HPDE6-E6E7 (cell line): ENCODE results near the gene CHD5.
"Not testable (repeated sequence)": the region's sequence is repeated elsewhere in the genome, so short reads cannot be mapped to it uniquely, and the experiment has no call there.

Source experiments
- DNase-seq: peaks from one replicate; pipeline ENCODE4 v3.0.0; 2011; ENCODE audit warnings: missing footprints; ENCODE audit errors: extremely low spot score

The CHD5 gene

GRCh38 chr1:6086358-6086757 is 93.8 kb downstream of the CHD5 start:
- no peak for DNase-seq

- no peak for DNase-seq
Observed at GRCh38 chr1:6085666-6086065, 94.5 kb downstream of the CHD5 start.

- DNase-seq = no peak
Observed at GRCh38 chr1:6084781-6085495, 95.2 kb downstream of the CHD5 start.

DNA sequence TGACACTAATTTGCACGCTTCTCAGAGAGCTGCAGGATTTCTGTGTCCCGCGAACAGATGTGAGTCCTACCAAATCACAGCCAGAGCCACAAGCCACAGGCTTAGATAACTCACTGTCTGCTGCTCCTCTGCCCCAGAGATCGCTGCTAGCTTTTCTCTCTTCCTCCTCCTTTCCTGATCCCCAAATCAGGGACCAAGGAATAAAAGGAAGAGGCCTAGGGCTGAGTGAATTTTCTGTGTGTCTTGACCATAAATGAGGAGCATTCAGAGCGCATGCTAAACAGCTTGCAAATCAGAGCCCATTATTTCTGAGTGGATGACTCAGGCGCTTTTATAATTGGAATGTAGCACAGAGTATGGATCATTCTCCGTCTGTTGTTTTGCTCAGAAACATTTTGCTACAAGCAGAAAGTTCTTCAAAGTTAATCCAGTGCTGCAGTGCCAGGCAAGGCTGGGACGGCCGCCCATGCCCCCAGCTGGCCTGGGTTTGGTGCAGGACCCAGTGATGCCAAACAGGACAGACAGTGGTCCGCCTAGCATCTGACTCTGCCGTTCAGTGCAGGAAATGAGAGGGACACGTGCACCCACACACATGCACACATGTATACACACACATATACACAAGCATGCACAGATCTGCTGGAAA is 96.2 kb downstream of the CHD5 start:
- DNase-seq = no peak

DNA sequence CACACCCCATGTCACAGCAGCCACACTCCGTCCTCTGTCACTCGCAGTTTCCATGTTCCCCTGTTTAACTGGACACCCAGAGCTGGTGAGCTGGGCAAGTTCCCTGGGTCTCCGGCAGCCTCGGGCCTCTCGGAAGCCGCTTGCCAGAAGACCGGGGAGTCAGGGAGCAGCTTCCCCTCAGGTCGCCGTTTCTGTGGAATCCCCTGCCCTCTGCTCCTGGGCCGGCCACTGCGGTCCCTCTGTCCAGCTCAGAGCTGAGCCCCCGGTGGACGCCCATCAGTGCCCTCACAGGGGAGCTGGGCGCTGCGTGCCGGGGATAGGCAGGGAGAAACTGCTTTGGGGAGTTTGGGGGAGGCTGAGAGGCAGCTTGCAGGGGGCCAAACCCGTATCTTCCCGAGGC is 96.7 kb downstream of the CHD5 start:
- no peak for DNase-seq

- no peak for DNase-seq
Observed at GRCh38 chr1:6082430-6082971, 97.6 kb downstream of the CHD5 start.

DNA sequence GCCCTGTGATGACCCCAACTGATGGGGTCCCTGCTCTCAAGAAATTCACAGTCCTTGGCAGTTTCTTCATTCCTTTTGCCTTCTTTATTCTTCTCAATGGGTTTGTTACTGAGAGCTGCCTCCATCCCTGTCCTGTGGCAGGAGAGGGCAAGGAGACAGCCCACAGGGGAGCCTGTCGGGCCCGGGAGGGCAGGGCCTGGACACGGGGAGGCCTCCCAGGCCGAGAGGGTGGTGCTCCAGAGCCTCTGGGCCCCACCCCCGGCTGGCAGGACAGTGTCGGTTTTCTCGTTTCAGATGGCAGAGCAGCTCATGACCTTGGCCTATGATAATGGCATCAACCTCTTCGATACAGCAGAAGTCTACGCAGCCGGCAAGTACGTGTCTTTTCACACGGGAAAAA is 98.2 kb downstream of the CHD5 start:
- DNase-seq = no peak

- DNase-seq = no peak
Observed at GRCh38 chr1:6080469-6080868, 99.7 kb downstream of the CHD5 start.

GRCh38 chr1:6077919-6078318 is 102.2 kb downstream of the CHD5 start:
- no peak for DNase-seq

DNA sequence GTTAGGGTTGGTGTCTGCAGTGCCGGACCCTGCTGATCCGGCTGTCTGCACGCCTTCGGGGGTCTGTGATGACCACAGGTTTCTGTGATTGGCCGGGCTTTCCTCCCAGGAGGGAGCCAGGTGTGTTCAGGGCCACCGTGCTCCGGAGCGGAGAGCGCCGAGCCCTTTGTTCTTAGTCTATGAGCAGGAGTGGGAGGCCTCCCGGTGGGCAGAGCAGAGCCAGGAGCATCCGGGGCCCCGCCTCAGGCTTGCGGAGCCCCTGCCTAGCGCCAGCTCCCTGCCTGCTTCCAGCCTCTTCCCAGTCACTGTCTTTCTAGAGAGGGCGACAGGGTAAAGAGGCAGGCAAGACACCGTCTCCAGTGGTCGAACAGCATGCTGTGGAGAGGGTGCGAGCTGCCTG is 102.6 kb downstream of the CHD5 start:
- DNase-seq = no peak

- not testable (repeated sequence) for DNase-seq
Observed at GRCh38 chr1:6077061-6077460, 103.1 kb downstream of the CHD5 start.

DNA sequence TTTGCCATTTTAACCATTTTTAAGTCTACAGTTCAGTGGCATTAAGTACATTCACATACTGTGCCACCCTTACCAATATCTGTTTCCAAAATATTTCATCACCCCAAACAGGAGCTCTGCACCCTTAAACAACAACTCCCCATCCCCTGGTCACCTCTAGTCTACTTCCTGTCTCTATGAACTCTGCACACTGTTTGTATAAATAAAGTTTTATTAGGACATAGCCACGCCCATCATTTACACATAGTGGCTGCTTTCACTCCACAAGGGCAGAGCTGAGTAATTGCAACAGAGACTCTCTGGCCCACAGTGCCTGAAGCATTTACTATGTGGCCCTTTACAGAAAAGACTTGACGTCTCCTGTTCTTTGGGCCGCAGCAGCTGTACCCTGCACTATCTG is 104.4 kb downstream of the CHD5 start:
- DNase-seq = no peak

- DNase-seq = no peak
Observed at GRCh38 chr1:6074192-6074901, 105.8 kb downstream of the CHD5 start.

GRCh38 chr1:6073480-6074053 is 106.6 kb downstream of the CHD5 start:
- DNase-seq = no peak

DNA sequence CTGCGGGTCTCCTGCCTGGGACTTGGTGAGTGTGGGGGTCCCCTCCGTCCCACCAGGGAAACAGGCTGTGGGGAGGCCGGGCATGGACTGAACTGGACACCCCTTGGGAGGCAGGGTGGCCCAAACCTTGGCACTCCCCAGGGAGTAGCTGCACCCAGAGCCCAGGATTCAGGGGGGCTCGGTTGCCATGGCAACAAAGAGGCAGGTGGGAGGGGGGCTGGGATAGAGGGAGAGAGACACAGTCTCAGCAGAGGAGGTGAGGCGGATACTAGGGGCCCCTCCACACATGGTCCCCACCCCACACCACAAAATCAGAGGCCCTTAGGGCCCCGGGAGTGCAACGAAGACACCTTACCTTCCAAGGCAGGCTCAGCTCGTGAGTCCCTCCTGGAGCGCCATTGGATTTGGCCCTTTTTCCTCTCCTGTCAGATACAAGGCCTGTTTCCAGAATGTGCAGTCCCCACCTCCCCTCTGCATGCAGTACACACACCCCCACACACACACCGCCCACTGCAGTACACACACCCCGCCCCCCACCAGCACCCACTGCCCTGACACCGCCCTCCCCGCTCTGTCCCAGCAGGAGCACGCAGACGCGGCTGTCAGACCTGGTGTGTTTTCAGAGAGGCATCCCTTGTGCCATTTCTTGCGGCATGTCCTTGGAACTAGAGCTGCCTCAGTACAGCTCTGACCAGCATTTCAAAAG is 107.2 kb downstream of the CHD5 start:
- DNase-seq = no peak

DNA sequence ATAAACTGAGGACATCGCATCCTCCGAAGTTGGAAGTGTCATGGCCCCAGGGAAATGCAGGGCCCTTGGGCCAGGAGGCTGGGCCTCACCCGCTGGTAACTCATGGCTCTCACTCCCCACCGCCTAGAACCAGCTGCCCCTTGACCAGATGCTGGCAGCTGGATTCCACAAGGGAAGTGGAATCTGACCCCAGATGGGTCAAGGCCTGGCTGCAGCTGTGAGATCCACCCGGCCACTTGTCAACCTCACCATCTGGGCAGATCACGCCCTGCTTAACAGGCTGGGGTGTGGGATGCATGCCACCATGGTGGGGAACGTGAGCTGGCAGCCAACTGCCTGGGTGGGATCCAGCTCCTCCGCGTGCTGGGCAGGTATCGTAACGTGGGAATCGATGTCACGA is 108.9 kb downstream of the CHD5 start:
- DNase-seq = no peak

DNA sequence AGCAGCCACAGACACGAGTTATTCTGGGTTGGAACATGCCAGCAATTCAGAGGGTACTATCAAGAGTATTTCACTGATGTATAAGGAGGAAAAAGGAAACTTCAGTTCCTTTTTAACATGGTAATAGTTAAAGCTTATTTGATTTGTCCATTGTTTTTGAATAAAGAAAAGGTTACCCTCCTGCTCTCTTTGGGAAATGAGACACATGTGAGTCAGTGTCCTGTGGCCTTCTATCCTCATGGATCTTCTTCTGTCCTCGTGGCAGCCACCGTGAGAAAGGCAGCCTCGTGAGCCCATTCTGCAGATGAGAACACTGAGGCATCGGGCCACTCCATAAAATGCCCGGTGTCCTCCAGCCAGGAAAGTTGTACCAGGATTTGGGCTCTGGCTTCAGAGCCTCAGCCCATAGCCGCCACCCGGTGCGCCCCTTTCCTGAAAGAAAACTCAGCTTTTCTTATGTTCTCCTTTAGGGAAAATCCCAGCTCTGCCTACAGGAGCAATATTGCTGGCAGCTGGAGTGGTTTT is 109.6 kb downstream of the CHD5 start:
- no peak for DNase-seq

DNA sequence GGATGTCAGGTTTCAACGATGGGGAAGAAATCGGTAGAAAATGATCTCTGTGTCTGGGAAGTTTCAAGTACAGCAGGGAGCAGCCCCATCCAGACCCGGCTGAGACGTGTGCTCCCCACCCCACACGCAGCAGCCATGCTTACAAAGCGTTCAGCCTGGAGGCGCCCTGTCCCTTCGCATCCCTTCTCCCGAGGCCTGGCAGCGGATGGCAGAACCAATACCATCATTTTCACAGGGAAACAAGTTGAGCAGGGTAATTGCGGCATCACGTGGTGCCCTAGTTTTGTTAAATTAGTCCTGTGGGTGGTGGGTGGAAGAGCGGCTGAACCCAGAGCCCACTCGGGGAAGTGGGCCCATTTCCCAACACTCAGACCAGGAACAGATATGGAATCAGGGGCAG is 110.5 kb downstream of the CHD5 start:
- no peak for DNase-seq

GRCh38 chr1:6068932-6069331 is 111.2 kb downstream of the CHD5 start:
- DNase-seq = no peak

- DNase-seq = no peak
Observed at GRCh38 chr1:6068073-6068472, 112.0 kb downstream of the CHD5 start.

- DNase-seq = no peak
Observed at GRCh38 chr1:6066680-6067079, 113.4 kb downstream of the CHD5 start.
